ENCODE measurements around the gene SNUPN.

DNA sequence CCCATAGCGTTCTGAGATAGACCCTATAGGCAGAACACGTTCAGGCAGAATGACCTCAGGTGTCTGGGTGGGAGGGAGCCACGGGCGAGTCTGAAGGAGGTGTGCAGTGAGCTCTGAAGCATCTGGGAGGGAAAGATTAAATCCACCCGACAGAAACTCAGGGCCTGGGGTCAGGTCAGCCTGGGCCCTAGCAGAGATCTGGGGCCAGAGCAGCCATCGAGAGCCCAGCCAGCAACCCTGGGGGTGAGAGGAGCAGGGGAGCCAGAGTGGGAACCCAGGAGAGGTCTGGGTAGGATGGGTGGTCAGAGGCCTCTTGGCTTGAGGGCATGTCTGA is 44.3 kb upstream of the SNUPN start:
- TF ChIP-seq CTCF (IDR thresholded peaks at IDR 0.05; ENCODE audit: low read length), result no peak
- no peak for TF ChIP-seq EZH2phosphoT487 (IDR thresholded peaks at IDR 0.05; ENCODE audit: low read length)
- TF ChIP-seq EZH2 (optimal IDR thresholded peaks at IDR 0.05; ENCODE audit: low read depth, low read length), result no peak
